Smooth muscle cell (in vitro differentiated cells): ENCODE data around the gene IGLL5. TPM values are rescaled to one million over a fixed set of nuclear protein-coding genes. Genes with fewer than 3 reads are reported as not detected.

Experiments used
- DNase-seq: peaks from one replicate; lab custom pipeline; 2025; ENCODE audit not compliant: unreplicated experiment; lab: John Stamatoyannopoulos, UW
- H2AFZ ChIP-seq: fragments of 200-600 bp; sonication (generic); 2 replicates; pipeline ENCODE4 v1.6.0; 2016; ENCODE audit warnings: antibody characterized with exemption, low read depth, mild to moderate bottlenecking
- H3F3A ChIP-seq: fragments of 200-600 bp; sonication (generic); 2 replicates; pipeline ENCODE4 v1.6.0; 2017; ENCODE audit warnings: antibody characterized with exemption, low read depth
- H3K27ac ChIP-seq: fragments of 200-600 bp; sonication (generic); 2 replicates; pipeline ENCODE4 v1.5.1; 2016; ENCODE audit warnings: low read depth, mild to moderate bottlenecking
- H3K27me3 ChIP-seq: fragments of 200-600 bp; sonication (generic); 2 replicates; pipeline ENCODE4 v1.6.1; 2016; ENCODE audit warnings: low read depth, mild to moderate bottlenecking
- H3K36me3 ChIP-seq: fragments of 200-600 bp; sonication (generic); 2 replicates; pipeline ENCODE4 v1.5.1; 2016; ENCODE audit warnings: low read depth
- H3K4me1 ChIP-seq: fragments of 200-600 bp; sonication (generic); 2 replicates; pipeline ENCODE4 v1.5.1; 2016; ENCODE audit warnings: low read depth
- H3K4me2 ChIP-seq: fragments of 200-600 bp; sonication (generic); 2 replicates; pipeline ENCODE4 v1.6.0; 2016; ENCODE audit warnings: mild to moderate bottlenecking
- H3K4me3 ChIP-seq: fragments of 200-600 bp; sonication (generic); 2 replicates; pipeline ENCODE4 v1.5.1; 2016; ENCODE audit warnings: mild to moderate bottlenecking
- H3K79me2 ChIP-seq: fragments of 200-600 bp; sonication (generic); 2 replicates; pipeline ENCODE4 v1.6.0; 2016; ENCODE audit warnings: low read depth, mild to moderate bottlenecking
- H3K9ac ChIP-seq: fragments of 200-600 bp; sonication (generic); 2 replicates; pipeline ENCODE4 v1.6.0; 2016; ENCODE audit warnings: low read depth
- H3K9me3 ChIP-seq: fragments of 200-600 bp; sonication (generic); replicated peaks from 2 replicates; pipeline ENCODE4 v1.5.1; 2016; ENCODE audit warnings: low read depth
- H4K20me1 ChIP-seq: fragments of 200-600 bp; sonication (generic); 2 replicates; pipeline ENCODE4 v1.6.0; 2016; ENCODE audit warnings: low read depth
- WGBS: methylation state at CpG from one replicate; pipeline ENCODE4 v1.1.7; 2016; ENCODE audit warnings: low lambda C conversion rate; 5-methylcytosine and 5-hydroxymethylcytosine counted together
- polyA plus RNA-seq: library from polyadenylated mRNA; unstranded; fragments of >200 nt; fragmentation: Nextera tagmentation; extraction: Ambion mirVana; gene quantifications from 2 replicates; pipeline ENCODE4 v1.2.1, GENCODE V29; 2016
- total RNA-seq: library from RNA; depleted of rRNA; stranded (reverse); fragments of >200 nt; gene quantifications from 2 replicates; pipeline ENCODE4 v1.2.3, GENCODE V29; 2014
- TF ChIP-seq, protein P1 (sequence below): fragments of 200-600 bp; sonication (generic); IDR thresholded peaks from 2 replicates; pipeline ENCODE4 v1.5.1; 2017; ENCODE audit warnings: borderline replicate concordance, mild to moderate bottlenecking, antibody characterized with exemption; ENCODE audit not compliant: insufficient read depth, poor library complexity, severe bottlenecking

IGLL5 gene
- total and polyA plus RNA-seq, 2 experiments from 2014 or later: not detected

DNA sequence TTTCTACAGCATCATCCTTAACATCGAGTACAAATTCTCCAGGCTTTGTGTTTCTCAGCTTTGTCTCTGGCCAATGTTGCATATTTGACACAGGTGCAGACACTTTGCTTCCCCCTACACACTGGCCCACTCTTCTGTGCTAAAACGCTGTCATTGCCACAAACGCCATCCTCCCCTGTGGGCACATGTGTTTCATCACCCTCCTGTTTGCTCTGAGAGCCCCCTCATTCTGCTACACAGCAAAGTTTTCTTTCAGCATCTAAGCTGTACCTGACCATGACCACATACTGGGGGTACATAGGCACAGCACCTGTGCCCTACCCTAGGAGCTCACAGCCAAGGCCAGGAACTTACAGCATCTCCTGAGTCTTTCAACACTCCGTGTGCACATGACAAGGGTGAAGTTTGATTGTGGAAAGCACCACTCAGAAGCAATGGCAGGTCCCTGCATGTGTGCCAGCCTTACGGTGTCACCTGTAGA is 7.9 kb upstream of the IGLL5 start:
- H3K27me3 ChIP-seq: peaks cover 44% of the 10 kb centered on the region
- H3K79me2 ChIP-seq: no peaks in the 10 kb centered on the region
- no peaks in the 10 kb centered on the region for H3K36me3 ChIP-seq
- WGBS: 69% methylated on average over 5 of the region's 5 CpGs
- no peak overlapping the region for H3K27ac ChIP-seq
- TF ChIP-seq, protein P1, sequence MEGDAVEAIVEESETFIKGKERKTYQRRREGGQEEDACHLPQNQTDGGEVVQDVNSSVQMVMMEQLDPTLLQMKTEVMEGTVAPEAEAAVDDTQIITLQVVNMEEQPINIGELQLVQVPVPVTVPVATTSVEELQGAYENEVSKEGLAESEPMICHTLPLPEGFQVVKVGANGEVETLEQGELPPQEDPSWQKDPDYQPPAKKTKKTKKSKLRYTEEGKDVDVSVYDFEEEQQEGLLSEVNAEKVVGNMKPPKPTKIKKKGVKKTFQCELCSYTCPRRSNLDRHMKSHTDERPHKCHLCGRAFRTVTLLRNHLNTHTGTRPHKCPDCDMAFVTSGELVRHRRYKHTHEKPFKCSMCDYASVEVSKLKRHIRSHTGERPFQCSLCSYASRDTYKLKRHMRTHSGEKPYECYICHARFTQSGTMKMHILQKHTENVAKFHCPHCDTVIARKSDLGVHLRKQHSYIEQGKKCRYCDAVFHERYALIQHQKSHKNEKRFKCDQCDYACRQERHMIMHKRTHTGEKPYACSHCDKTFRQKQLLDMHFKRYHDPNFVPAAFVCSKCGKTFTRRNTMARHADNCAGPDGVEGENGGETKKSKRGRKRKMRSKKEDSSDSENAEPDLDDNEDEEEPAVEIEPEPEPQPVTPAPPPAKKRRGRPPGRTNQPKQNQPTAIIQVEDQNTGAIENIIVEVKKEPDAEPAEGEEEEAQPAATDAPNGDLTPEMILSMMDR: no peak
- H2AFZ ChIP-seq: no peak overlapping the region
- no peak for DNase-seq
- no peaks in the 10 kb centered on the region for H4K20me1 ChIP-seq
- H3K4me1 ChIP-seq: no peaks in the 10 kb centered on the region
- H3K9ac ChIP-seq: no peak overlapping the region
- H3F3A ChIP-seq: no peaks in the 10 kb centered on the region
- H3K4me2 ChIP-seq: no peak overlapping the region
- no peaks in the 10 kb centered on the region for H3K9me3 ChIP-seq
- H3K4me3 ChIP-seq: no peak overlapping the region

DNA sequence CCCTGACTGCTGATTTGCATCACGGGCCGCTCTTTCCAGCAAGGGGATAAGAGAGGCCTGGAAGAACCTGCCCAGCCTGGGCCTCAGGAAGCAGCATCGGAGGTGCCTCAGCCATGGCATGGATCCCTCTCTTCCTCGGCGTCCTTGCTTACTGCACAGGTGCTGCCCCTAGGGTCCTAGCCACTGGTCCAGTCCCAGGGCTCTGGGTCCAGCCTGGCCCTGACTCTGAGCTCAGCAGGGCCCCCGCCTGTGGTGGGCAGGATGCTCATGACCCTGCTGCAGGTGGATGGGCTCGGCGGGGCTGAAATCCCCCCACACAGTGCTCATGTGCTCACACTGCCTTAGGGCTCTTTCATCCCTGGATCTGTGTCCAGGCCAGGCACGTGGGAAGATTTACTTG is 7.0 kb upstream of the IGLL5 start:
- Histone ChIP-seq H3K27ac (no peak overlapping the region), H2AFZ (no peak overlapping the region), H3K9me3 (no peaks in the 10 kb centered on the region), H3K27me3 (peaks cover 53% of the 10 kb centered on the region), H3F3A (no peaks in the 10 kb centered on the region), H3K36me3 (no peaks in the 10 kb centered on the region), H4K20me1 (no peaks in the 10 kb centered on the region), H3K4me1 (no peaks in the 10 kb centered on the region), H3K4me2 (no peak overlapping the region), H3K79me2 (no peaks in the 10 kb centered on the region), H3K9ac (no peak overlapping the region), H3K4me3 (no peak overlapping the region)
- whole genome bisulfite sequencing: 83% methylated on average over 9 of the region's 9 CpGs
- no peak for DNase-seq
- TF ChIP-seq, protein P1: no peak

DNA sequence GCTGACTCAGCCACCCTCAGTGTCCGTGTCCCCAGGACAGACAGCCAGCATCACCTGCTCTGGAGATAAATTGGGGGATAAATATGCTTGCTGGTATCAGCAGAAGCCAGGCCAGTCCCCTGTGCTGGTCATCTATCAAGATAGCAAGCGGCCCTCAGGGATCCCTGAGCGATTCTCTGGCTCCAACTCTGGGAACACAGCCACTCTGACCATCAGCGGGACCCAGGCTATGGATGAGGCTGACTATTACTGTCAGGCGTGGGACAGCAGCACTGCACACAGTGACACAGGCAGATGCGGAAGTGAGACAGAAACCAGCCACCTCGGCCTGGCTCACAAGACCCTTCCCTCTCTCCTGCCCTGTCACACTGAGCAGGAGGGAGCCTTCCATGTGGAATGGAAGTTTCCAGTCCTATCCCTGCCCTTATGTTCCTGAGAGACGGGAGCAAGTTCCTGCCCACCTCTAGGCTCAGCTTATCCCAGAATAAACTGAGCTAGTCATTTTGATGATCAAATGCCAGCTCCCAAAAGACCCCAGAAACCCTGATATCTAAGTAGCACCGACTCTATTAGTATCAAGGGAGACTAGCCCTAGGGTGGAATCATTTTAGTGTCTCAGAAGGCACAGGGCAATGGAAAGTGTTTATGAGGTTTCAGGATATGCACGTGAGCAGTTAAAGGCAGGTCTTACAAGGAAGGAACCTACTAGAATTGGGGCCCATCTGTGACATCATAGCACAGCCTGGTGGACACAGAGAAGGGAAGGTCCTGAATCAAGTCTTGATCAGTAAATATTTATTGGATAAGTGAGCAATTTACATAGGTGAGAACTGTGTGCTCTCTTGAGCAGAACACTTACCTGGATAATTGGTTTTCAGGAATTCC is 6.3 kb upstream of the IGLL5 start:
- Histone ChIP-seq H3K4me2 (no peak overlapping the region), H3K27ac (no peak overlapping the region), H3K9ac (no peak overlapping the region), H3K79me2 (no peaks in the 10 kb centered on the region), H2AFZ (no peak overlapping the region), H3K9me3 (no peaks in the 10 kb centered on the region), H3K36me3 (no peaks in the 10 kb centered on the region), H3K4me1 (no peaks in the 10 kb centered on the region), H4K20me1 (no peaks in the 10 kb centered on the region), H3K4me3 (no peak overlapping the region), H3F3A (no peaks in the 10 kb centered on the region), H3K27me3 (peaks cover 55% of the 10 kb centered on the region)
- WGBS: 70% methylated on average over 10 of the region's 10 CpGs
- TF ChIP-seq, protein P1: no peak
- no peak for DNase-seq
